Esophagus squamous epithelium (tissue), 4 donors: Measurements from ENCODE around the gene CDK8.

Source experiments
- CTCF ChIP-seq, 6 experiments: fragments of 450-650 bp in 4 of 6; fragments of 200-600 bp in 2 of 6; sonication (generic) in 2 of 6; IDR thresholded peaks; one replicate each; pipeline ENCODE4 v1.5.1; 2016 to 2019; ENCODE audit warnings: antibody characterized with exemption in 6 of 6, mild to moderate bottlenecking in 4 of 6, moderate library complexity in 4 of 6
- POLR2A ChIP-seq, 4 donors: fragments of 450-650 bp; IDR thresholded peaks; one replicate each; pipeline ENCODE4 v1.6.1; 2017; ENCODE audit warnings: antibody characterized with exemption in 4 of 4, mild to moderate bottlenecking in 4 of 4, moderate library complexity in 3 of 4

- TF ChIP-seq CTCF (IDR thresholded peaks at IDR 0.05) (no peak), POLR2A (IDR thresholded peaks at IDR 0.05) (no peak)
These were observed 69.8 kb downstream of the CDK8 start for GRCh38 chr13:26323764-26324163.
